Astrocyte of the cerebellum (primary cell): Measurements from ENCODE around the gene OLFML1.

Experiments used
- DNase-seq: peaks from one replicate; pipeline ENCODE4 v3.0.0-alpha.2; 2011; ENCODE audit warnings: low read depth
- H3K4me3 ChIP-seq: 2 replicates; pipeline ENCODE4 v1.5.1; 2011; ENCODE audit warnings: mild to moderate bottlenecking, low read depth, low read length, moderate library complexity
- CTCF ChIP-seq: IDR thresholded peaks from 2 replicates; pipeline ENCODE4 v1.5.1; 2012; ENCODE audit warnings: low read length, low read depth, moderate library complexity, mild to moderate bottlenecking; ENCODE audit errors: missing control alignments
- in situ Hi-C: cut with HindIII; loops from 2 replicates; pipeline ENCODE4 v1.10.0; 2017; ENCODE audit warnings: low sequenced_read_pairs

Gene OLFML1

GRCh38 chr11:7523416-7524210 lies 38.3 kb downstream of the OLFML1 start:
- DNase-seq, result no peak
- no peak for TF ChIP-seq CTCF
- H3K4me3 ChIP-seq, result no peak overlapping the region
- in situ Hi-C loops, result no loop called here

GRCh38 chr11:7524462-7525235 lies 39.3 kb downstream of the OLFML1 start:
- H3K4me3 ChIP-seq, result no peak overlapping the region
- TF ChIP-seq CTCF, result no peak

GRCh38 chr11:7525424-7525823 lies 40.1 kb downstream of the OLFML1 start:
- no peak overlapping the region for H3K4me3 ChIP-seq
- no peak for DNase-seq
- in situ Hi-C loops, result no loop called here
- no peak for TF ChIP-seq CTCF

More at GRCh38 chr11:7524462-7525235, 39.3 kb downstream of the OLFML1 start:
- in situ Hi-C loops, result no loop called here
- no peak for DNase-seq

- in situ Hi-C loops, result no loop called here
- H3K4me3 ChIP-seq, result no peak overlapping the region
- DNase-seq, result no peak
- TF ChIP-seq CTCF, result no peak
Observed at GRCh38 chr11:7527029-7527428, 41.7 kb downstream of the OLFML1 start.

GRCh38 chr11:7528514-7529049 lies 43.3 kb downstream of the OLFML1 start:
- no peak for TF ChIP-seq CTCF

GRCh38 chr11:7530013-7530640 lies 44.8 kb downstream of the OLFML1 start:
- no peak for TF ChIP-seq CTCF
- no peak overlapping the region for H3K4me3 ChIP-seq
- DNase-seq, result no peak
- in situ Hi-C loops, result no loop called here

More at GRCh38 chr11:7528514-7529049, 43.3 kb downstream of the OLFML1 start:
- in situ Hi-C loops, result no loop called here
- no peak overlapping the region for H3K4me3 ChIP-seq
- no peak for DNase-seq
